Measurements from ENCODE around the gene AP1S2. TPM values are rescaled to one million over a fixed set of nuclear protein-coding genes. Genes with fewer than 3 reads are reported as not detected.

AP1S2 gene
- total and polyA plus RNA-seq, 2 of the 8 experiments (the other 6 are each of a cell fraction or from before 2014, with no cell fraction given) = 88.2 to 237 TPM

DNA sequence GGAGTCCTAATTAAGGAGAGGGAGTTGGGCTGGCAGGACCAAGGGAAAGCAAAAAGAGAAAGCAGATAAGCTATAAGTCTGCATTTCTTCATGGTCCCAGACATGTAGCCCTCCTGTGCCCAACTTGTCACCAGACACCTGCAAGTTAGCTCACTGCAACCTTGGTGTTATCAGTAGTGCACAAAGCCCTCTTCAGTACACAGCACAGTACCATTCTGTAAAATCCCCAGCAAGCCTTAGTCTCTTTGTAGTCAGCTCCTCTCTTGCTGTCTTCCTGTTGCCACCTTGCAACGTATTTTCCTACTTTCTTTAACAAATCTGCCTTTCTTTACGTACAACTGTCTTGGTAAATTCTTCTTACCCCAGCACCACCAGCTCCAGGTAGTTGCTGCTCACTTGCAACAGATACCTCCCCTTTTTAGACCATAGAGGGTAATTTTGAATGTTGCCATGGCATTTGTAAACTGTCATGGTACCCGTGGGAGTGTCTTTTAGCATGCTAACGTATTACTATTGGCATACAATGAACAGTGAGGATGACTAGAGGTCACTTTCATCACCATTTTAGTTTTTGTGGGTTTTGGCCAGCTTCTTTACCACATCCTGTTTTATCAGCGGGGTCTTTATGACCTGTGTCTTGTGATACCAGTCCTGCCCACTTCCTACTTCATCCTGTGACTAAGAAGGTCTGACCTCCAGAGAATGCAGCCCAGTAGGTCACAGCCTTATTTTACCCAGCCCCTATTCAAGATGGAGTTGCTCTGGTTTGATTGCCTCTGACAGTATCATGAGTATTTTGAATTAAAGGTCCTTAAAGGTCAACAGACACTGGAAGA is 28.3 kb upstream of the AP1S2 start:
- TF ChIP-seq SIX5 (IDR thresholded peaks at IDR 0.05; ENCODE audit: low read depth, low read length) (no peak), SUZ12 (IDR thresholded peaks at IDR 0.05; ENCODE audit: low read length) (no peak), CBX8 (IDR thresholded peaks at IDR 0.05; ENCODE audit: borderline replicate concordance, low read depth, low read length) (no peak), RAD21 (IDR thresholded peaks at IDR 0.05 in 1 of 2, conservative IDR thresholded peaks at IDR 0.05 in 1 of 2; ENCODE audit: low read depth in 2 of 2, low read length in 2 of 2) (no peak), SRF (IDR thresholded peaks at IDR 0.05; ENCODE audit: low read depth, low read length) (no peak), KDM1A (IDR thresholded peaks at IDR 0.05; ENCODE audit: borderline replicate concordance, low read length) (no peak), TAF1 (IDR thresholded peaks at IDR 0.05; ENCODE audit: low read depth, low read length) (no peak)
- no peak overlapping the region for H4K5ac ChIP-seq (ENCODE audit: insufficient read length, low read depth, low read length)
- H2BK120ac ChIP-seq (replicated peaks; ENCODE audit: low read depth, low read length) = no peak overlapping the region
- H4K8ac ChIP-seq (ENCODE audit: extremely low read depth, insufficient read depth, low read length) = no peak overlapping the region
- H2BK12ac ChIP-seq (ENCODE audit: low read depth, low read length) = no peak overlapping the region
- H2AFZ ChIP-seq (ENCODE audit: low read length) = no peak overlapping the region
- DNase-seq (ENCODE audit: low read depth in 1 of 2, low spot score in 2 of 2) = no peak
- no peak overlapping the region for H3K9ac ChIP-seq (replicated peaks in 1 of 4; ENCODE audit: extremely low read depth in 1 of 4, low read depth in 3 of 4, low read length in 3 of 4)
- no peak overlapping the region for H2AK5ac ChIP-seq (ENCODE audit: low read depth, low read length)
- H3K14ac ChIP-seq (ENCODE audit: insufficient read length) = no peak overlapping the region
- no peak overlapping the region for H3K23ac ChIP-seq (ENCODE audit: insufficient read length)
- 0 out of 7 replicates have a peak, but pooled peaks cover 0 to 2% (median 0%) of the 10 kb centered on the region in 4 experiments for H3K4me1 ChIP-seq (replicated peaks in 1 of 4; ENCODE audit: control insufficient read depth in 3 of 4, insufficient read depth in 4 of 4, low read length in 3 of 4)
- H3K27me3 ChIP-seq (replicated peaks in 1 of 4; ENCODE audit: control insufficient read depth in 3 of 4, extremely low read depth in 1 of 4, insufficient read depth in 3 of 4, low read length in 3 of 4) = no peaks in the 10 kb centered on the region
- no peaks in the 10 kb centered on the region for H3K36me3 ChIP-seq (ENCODE audit: control insufficient read depth in 2 of 4, insufficient read depth in 4 of 4, low read length in 3 of 4)
- H3K27ac ChIP-seq (ENCODE audit: low read depth, low read length) = no peak overlapping the region
- H3K4ac ChIP-seq (replicated peaks; ENCODE audit: insufficient read length, low read depth, low read length) = no peak overlapping the region
- no peak overlapping the region for H2BK15ac ChIP-seq (ENCODE audit: low read length)
- WGBS, 2 experiments (ENCODE audit: extremely low coverage in 1 of 2, insufficient coverage in 1 of 2, insufficient read length in 1 of 2, insufficient replicate concordance in 2 of 2, low coverage in 1 of 2, low lambda C conversion rate in 2 of 2, missing lambda C conversion rate in 1 of 2) = 85% methylated on average over 5 of the region's 5 CpGs; no CpG with 5 or more reads in 1 of the 2 experiments
- H2BK20ac ChIP-seq (ENCODE audit: low read length) = no peak overlapping the region
- CTCF ChIA-PET (ENCODE audit: partially characterized antibody) = no interaction called here
- no peaks in the 10 kb centered on the region for H3K79me2 ChIP-seq (ENCODE audit: control insufficient read depth in 1 of 2, insufficient read depth in 2 of 2, low read length in 2 of 2)
- no peaks in the 10 kb centered on the region for H3K79me1 ChIP-seq (ENCODE audit: low read depth, low read length)
- no peak for FAIRE-seq
- no peaks in the 10 kb centered on the region for H3K23me2 ChIP-seq (ENCODE audit: low read depth, low read length)
- no peaks in the 10 kb centered on the region for H3K9me3 ChIP-seq (ENCODE audit: insufficient read depth in 2 of 2, low read depth in 1 of 2, low read length in 1 of 2)
- H4K91ac ChIP-seq (replicated peaks; ENCODE audit: insufficient read length, low read length) = no peak overlapping the region
- H3K4me3 ChIP-seq (ENCODE audit: extremely low read depth in 1 of 4, insufficient read depth in 2 of 4, low read depth in 3 of 4, low read length in 4 of 4) = no peak overlapping the region
- H4K20me1 ChIP-seq (replicated peaks in 1 of 2; ENCODE audit: control insufficient read depth in 1 of 2, insufficient read depth in 2 of 2, low read length in 2 of 2) = no peaks in the 10 kb centered on the region
- H2BK5ac ChIP-seq (ENCODE audit: low read depth, low read length) = no peak overlapping the region
- no peak overlapping the region for H3K4me2 ChIP-seq (ENCODE audit: insufficient read depth in 1 of 2, low read depth in 2 of 2, low read length in 2 of 2)
- H3K18ac ChIP-seq (ENCODE audit: extremely low read depth, low read length) = no peak overlapping the region
- POLR2A ChIA-PET (ENCODE audit: partially characterized antibody) = no interaction called here
- no peak overlapping the region for H3K56ac ChIP-seq (replicated peaks; ENCODE audit: insufficient read length, low read depth, low read length)
